OCI-LY7 (cell line): ENCODE measurements around the gene RNF26. TPM values are rescaled to one million over a fixed set of nuclear protein-coding genes. Genes with fewer than 3 reads are reported as not detected.

Experiments used
- BruUV-seq: library from RNA; stranded (reverse); fragments of 400-500 nt; replicated peaks from 2 replicates; lab custom pipeline; 2021; lab: Mats Ljungman, UMichigan
- CTCF ChIA-PET: fragments of 300-600 bp; sonication (Branson Sonifier 250); formaldehyde crosslinking; loops from one replicate; lab custom pipeline; 2022; ENCODE audit warnings: antibody characterized with exemption; ENCODE audit not compliant: unreplicated experiment; lab: Charles Lee
- POLR2A ChIA-PET: fragments of 300-600 bp; sonication (Branson Sonifier 250); formaldehyde crosslinking; loops from one replicate; lab custom pipeline; 2022; ENCODE audit warnings: antibody characterized with exemption; lab: Charles Lee
- DNase-seq: peaks from one replicate; pipeline ENCODE4 v3.0.0-alpha.2; 2015; ENCODE audit warnings: low spot score
- H2AFZ ChIP-seq: fragments of 200-600 bp; sonication (generic), shearing (Covaris generic); 2 replicates; pipeline ENCODE4 v1.6.1; 2014; ENCODE audit warnings: mild to moderate bottlenecking, antibody characterized with exemption, low read length, moderate library complexity
- H3K27ac ChIP-seq: fragments of 200-600 bp; sonication (generic); 2 replicates; pipeline ENCODE4 v1.5.1; 2014; ENCODE audit warnings: mixed run types, low read depth, mild to moderate bottlenecking, moderate library complexity, low read length, inconsistent platforms; ENCODE audit not compliant: poor library complexity, severe bottlenecking
- H3K36me3 ChIP-seq: fragments of 200-600 bp; sonication (generic); 2 replicates; pipeline ENCODE4 v1.6.1; 2014; ENCODE audit warnings: mild to moderate bottlenecking, antibody characterized with exemption, low read length, moderate library complexity, mixed read lengths; ENCODE audit not compliant: insufficient read depth
- H3K4me1 ChIP-seq: fragments of 200-600 bp; sonication (generic); 2 replicates; pipeline ENCODE4 v1.5.1; 2014; ENCODE audit warnings: mild to moderate bottlenecking, low read length; ENCODE audit not compliant: insufficient read depth, poor library complexity, severe bottlenecking
- H3K4me2 ChIP-seq: fragments of 200-600 bp; sonication (generic); 2 replicates; pipeline ENCODE4 v1.6.1; 2014; ENCODE audit warnings: mild to moderate bottlenecking, low read length
- H3K4me3 ChIP-seq: fragments of 200-600 bp; sonication (generic); 2 replicates; pipeline ENCODE4 v1.5.1; 2014; ENCODE audit warnings: mild to moderate bottlenecking, low read depth, low read length; ENCODE audit not compliant: poor library complexity, severe bottlenecking
- H3K79me2 ChIP-seq: fragments of 200-600 bp; sonication (generic); 2 replicates; pipeline ENCODE4 v1.6.1; 2016; ENCODE audit warnings: low read depth, mild to moderate bottlenecking, low read length, moderate library complexity, mixed read lengths; ENCODE audit not compliant: insufficient read depth
- H3K9me2 ChIP-seq: fragments of 200-600 bp; sonication (generic); 2 replicates; pipeline ENCODE4 v1.6.1; 2016; ENCODE audit warnings: mild to moderate bottlenecking, low read length, mixed read lengths; ENCODE audit not compliant: insufficient read depth
- H3K9me3 ChIP-seq: fragments of 200-600 bp; sonication (generic); 2 replicates; pipeline ENCODE4 v1.6.1; 2014; ENCODE audit warnings: mild to moderate bottlenecking, mixed run types, low read length, mixed read lengths
- H4K20me1 ChIP-seq: fragments of 200-600 bp; sonication (generic); 2 replicates; pipeline ENCODE4 v1.6.1; 2014; ENCODE audit warnings: mild to moderate bottlenecking, antibody characterized with exemption, low read length, moderate library complexity, mixed read lengths; ENCODE audit not compliant: insufficient read depth
- CTCF ChIP-seq: fragments of 200-600 bp; sonication (generic); conservative IDR thresholded peaks from 2 replicates; pipeline ENCODE4 v1.5.1; 2014; ENCODE audit warnings: mild to moderate bottlenecking, antibody characterized with exemption, low read length, moderate library complexity, mixed read lengths
- EZH2phosphoT487 ChIP-seq: fragments of 200-600 bp; sonication (generic); IDR thresholded peaks from 2 replicates; pipeline ENCODE4 v1.6.1; 2018; ENCODE audit warnings: low read depth, borderline replicate concordance, mild to moderate bottlenecking, mixed run types, antibody characterized with exemption, low read length, moderate library complexity, mixed read lengths
- intact Hi-C: fragments of 100-400 bp; cut with micrococcal nuclease; formaldehyde crosslinking; loops from one replicate; pipeline ENCODE4 v1.10.0; 2022; ENCODE audit not compliant: unreplicated experiment
- total RNA-seq, 2 experiments: library from RNA; depleted of rRNA in 1 of 2; stranded (reverse); fragments of >200 nt in 1 of 2; shearing (Covaris generic) in 1 of 2; gene quantifications; 2 replicates each; pipeline ENCODE4 v1.2.3, GENCODE V29; 2014 to 2022

The RNF26 gene
- total RNA-seq, 2 experiments from 2014 or later, result 13.9 to 52.5 TPM

GRCh38 chr11:119359365-119360214, 25.3 kb downstream of the RNF26 start:
- peaks cover 48% of the 10 kb centered on the region for H3K36me3 ChIP-seq
- TF ChIP-seq CTCF (no peak), EZH2phosphoT487 (no peak)
- H3K4me2 ChIP-seq, result peak overlapping the region; percentile 92
- intact Hi-C loops, result loop anchor here (5.0 kb wide), 1 partner anchor 117 kb away; no protein-coding TSS in a partner anchor
- peak overlapping the region; percentile 0; the same call in 1 of the 2 replicates for H2AFZ ChIP-seq
- POLR2A ChIA-PET, result interaction anchor here (4.5 kb wide), 1 partner anchor 15 kb away, joined by 26 read pairs; no protein-coding TSS in a partner anchor
- H4K20me1 ChIP-seq, result no peaks in the 10 kb centered on the region
- H3K4me1 ChIP-seq, result peaks cover 69% of the 10 kb centered on the region
- peaks cover 27% of the 10 kb centered on the region for H3K79me2 ChIP-seq
- H3K9me2 ChIP-seq, result no peaks in the 10 kb centered on the region
- peak; percentile 61 for DNase-seq
- CTCF ChIA-PET, result interaction anchor here (0.6 to 2.0 kb wide), 2 partner anchors 14 to 15 kb away, joined by 3 to 7 read pairs; no protein-coding TSS in a partner anchor
- H3K4me3 ChIP-seq, result peak overlapping the region; percentile 13
- no TSS peak for BruUV-seq
- H3K27ac ChIP-seq, result peak overlapping the region; percentile 83
- no peaks in the 10 kb centered on the region for H3K9me3 ChIP-seq

- ChIA-PET CTCF (interaction anchor here (0.6 to 2.0 kb wide), 5 partner anchors 10 to 254 kb away, joined by 3 to 8 read pairs (median 7); partner anchors contain the start of gene C2CD2L), POLR2A (interaction anchor here (0.6 to 4.5 kb wide), 8 partner anchors 9 to 276 kb away, joined by 3 to 26 read pairs (median 4); partner anchors contain the start of genes C2CD2L and HMBS)
- peak overlapping the region; percentile 83 for H3K27ac ChIP-seq
- H4K20me1 ChIP-seq, result no peaks in the 10 kb centered on the region
- H3K36me3 ChIP-seq, result peaks cover 32% of the 10 kb centered on the region
- peak overlapping the region; percentile 78 for H3K4me3 ChIP-seq
- intact Hi-C loops, result loop anchor here (5.0 kb wide), 1 partner anchor 119 kb away; no protein-coding TSS in a partner anchor
- peak; percentile 78 for DNase-seq
- H2AFZ ChIP-seq, result no peak overlapping the region
- H3K4me2 ChIP-seq, result peak overlapping the region; percentile 92
- H3K9me3 ChIP-seq, result no peaks in the 10 kb centered on the region
- peaks cover 27% of the 10 kb centered on the region for H3K79me2 ChIP-seq
- no TSS peak for BruUV-seq
- H3K9me2 ChIP-seq, result no peaks in the 10 kb centered on the region
- peaks cover 80% of the 10 kb centered on the region for H3K4me1 ChIP-seq
- TF ChIP-seq CTCF (no peak), EZH2phosphoT487 (no peak)
Observed at GRCh38 chr11:119361056-119361787, 26.9 kb downstream of the RNF26 start.
